Stomach (tissue), 9 donors: ENCODE results near the gene IFNA17. TPM values are rescaled to one million over a fixed set of nuclear protein-coding genes. Genes with fewer than 3 reads are reported as not detected.
"Not testable (repeated sequence)": the region's sequence is repeated elsewhere in the genome, so short reads cannot be mapped to it uniquely, and the experiment has no call there.

Source experiments
- DNase-seq, 2 donors: peaks; one replicate each; pipeline versions ENCODE4 v3.0.0 to v3.0.0-alpha.2; 2013 to 2019
- H3K27ac ChIP-seq, 5 donors: fragments of 200-600 bp in 4 of 5; sonication (generic) in 4 of 5; one replicate each; pipeline ENCODE4 v1.5.1; 2013 to 2019; ENCODE audit warnings: mild to moderate bottlenecking in 1 of 5, moderate library complexity in 1 of 5
- H3K27me3 ChIP-seq, 3 donors: fragments of 200-600 bp; sonication (generic); one replicate each; pipeline ENCODE4 v1.5.1; 2017 to 2019; ENCODE audit warnings: mixed run types in 1 of 3
- H3K36me3 ChIP-seq, 4 donors: fragments of 200-600 bp; sonication (generic); 1 replicate in 3 of 4; 2 replicates in 1 of 4; pipeline ENCODE4 v1.5.1; 2016 to 2019
- H3K4me1 ChIP-seq, 4 donors: fragments of 200-600 bp; sonication (generic); one replicate each; pipeline ENCODE4 v1.5.1; 2016 to 2019
- H3K4me3 ChIP-seq, 4 donors: fragments of 200-600 bp; sonication (generic) in 3 of 4; one replicate each; pipeline ENCODE4 v1.5.1; 2016 to 2019; ENCODE audit warnings: mild to moderate bottlenecking in 1 of 4
- H3K9me3 ChIP-seq, 4 donors: fragments of 200-600 bp; sonication (generic); one replicate each; pipeline ENCODE4 v1.5.1; 2016 to 2019
- EP300 ChIP-seq: sonication (generic); formaldehyde crosslinking; IDR thresholded peaks from one replicate; pipeline ENCODE4 v1.6.1; 2017; ENCODE audit warnings: antibody characterized with exemption
- POLR2A ChIP-seq, 4 donors: fragments of 450-650 bp; IDR thresholded peaks; one replicate each; pipeline ENCODE4 v1.6.1; 2016; ENCODE audit warnings: antibody characterized with exemption in 4 of 4, control low read depth in 2 of 4, mild to moderate bottlenecking in 1 of 4, moderate library complexity in 1 of 4
- POLR2AphosphoS5 ChIP-seq, 3 donors: sonication (generic); formaldehyde crosslinking; IDR thresholded peaks; one replicate each; pipeline ENCODE4 v1.6.1; 2016; ENCODE audit warnings: antibody characterized with exemption in 3 of 3
- WGBS, 5 donors: extraction: QIAGEN DNeasy Blood & Tissue Kit in 3 of 5; methylation state at CpG; one replicate each; pipeline versions ENCODE4 v1.1.5 to v1.1.7; 2013 to 2018; 5-methylcytosine and 5-hydroxymethylcytosine counted together
- intact Hi-C: fragments of 100-400 bp; cut with DNase I; formaldehyde crosslinking; loops from one replicate; pipeline ENCODE4 v1.15.1; 2023; ENCODE audit warnings: low total_unique reads
- polyA plus RNA-seq, 3 donors: library from polyadenylated mRNA; stranded (reverse); fragments of 200-250 nt; gene quantifications; one replicate each; pipeline ENCODE4 v1.2.3, GENCODE V29; 2013
- total RNA-seq, 5 donors: library from RNA; depleted of rRNA; stranded (reverse); fragments of >200 nt; gene quantifications; one replicate each; pipeline versions ENCODE4 v1.1.0 to v1.2.3, GENCODE V29; 2014 to 2016
- TF ChIP-seq, protein P1 (sequence below), 7 experiments: fragments of 450-650 bp in 4 of 7; fragments of 200-600 bp in 3 of 7; sonication (generic) in 3 of 7; IDR thresholded peaks; one replicate each; pipeline ENCODE4 v1.5.1; 2016 to 2019; ENCODE audit warnings: antibody characterized with exemption in 7 of 7, control low read depth in 2 of 7, mild to moderate bottlenecking in 1 of 7
- donor health status: healthy with polysubstance abuse.
- donor health status: Bipolar disorder and iron deficiency.
- donor health status: healthy.

Gene IFNA17
- total and polyA plus RNA-seq, 8 donors = not detected

DNA sequence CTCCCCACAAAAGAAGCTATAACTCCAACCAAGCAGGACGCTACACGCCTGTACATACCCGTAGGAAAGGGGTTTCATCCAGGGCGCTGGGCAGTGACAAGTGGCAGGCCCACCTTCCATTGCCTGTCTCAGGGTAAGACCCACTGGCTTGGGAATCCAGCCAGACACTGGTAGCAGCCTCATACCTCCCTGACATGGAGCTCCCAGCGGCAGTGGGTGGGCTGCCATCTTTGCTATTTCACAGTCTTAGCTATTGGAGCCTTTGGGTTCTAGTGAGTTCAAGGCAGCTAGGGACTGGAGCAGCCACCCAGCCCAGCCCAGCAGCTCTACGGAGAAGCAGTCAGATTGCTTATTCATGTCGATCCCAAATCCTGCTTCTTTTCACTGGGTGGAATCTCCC is 17.7 kb downstream of the IFNA17 start:
- no peaks in the 10 kb centered on the region for H3K4me1 ChIP-seq
- TF ChIP-seq, protein P1, sequence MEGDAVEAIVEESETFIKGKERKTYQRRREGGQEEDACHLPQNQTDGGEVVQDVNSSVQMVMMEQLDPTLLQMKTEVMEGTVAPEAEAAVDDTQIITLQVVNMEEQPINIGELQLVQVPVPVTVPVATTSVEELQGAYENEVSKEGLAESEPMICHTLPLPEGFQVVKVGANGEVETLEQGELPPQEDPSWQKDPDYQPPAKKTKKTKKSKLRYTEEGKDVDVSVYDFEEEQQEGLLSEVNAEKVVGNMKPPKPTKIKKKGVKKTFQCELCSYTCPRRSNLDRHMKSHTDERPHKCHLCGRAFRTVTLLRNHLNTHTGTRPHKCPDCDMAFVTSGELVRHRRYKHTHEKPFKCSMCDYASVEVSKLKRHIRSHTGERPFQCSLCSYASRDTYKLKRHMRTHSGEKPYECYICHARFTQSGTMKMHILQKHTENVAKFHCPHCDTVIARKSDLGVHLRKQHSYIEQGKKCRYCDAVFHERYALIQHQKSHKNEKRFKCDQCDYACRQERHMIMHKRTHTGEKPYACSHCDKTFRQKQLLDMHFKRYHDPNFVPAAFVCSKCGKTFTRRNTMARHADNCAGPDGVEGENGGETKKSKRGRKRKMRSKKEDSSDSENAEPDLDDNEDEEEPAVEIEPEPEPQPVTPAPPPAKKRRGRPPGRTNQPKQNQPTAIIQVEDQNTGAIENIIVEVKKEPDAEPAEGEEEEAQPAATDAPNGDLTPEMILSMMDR (IDR thresholded peaks at IDR 0.05) = no peak
- TF ChIP-seq EP300 (no peak), POLR2A (IDR thresholded peaks at IDR 0.05) (no peak), POLR2AphosphoS5 (IDR thresholded peaks at IDR 0.05) (no peak)
- H3K9me3 ChIP-seq = no peaks in the 10 kb centered on the region
- no peak for DNase-seq
- no peaks in the 10 kb centered on the region for H3K36me3 ChIP-seq
- no peak overlapping the region for H3K27ac ChIP-seq
- no peaks in the 10 kb centered on the region for H3K27me3 ChIP-seq
- 86 to 97% (median 93%) methylated on average over 3 to 7 of the region's 7 CpGs for WGBS, 5 donors
- intact Hi-C loops = no loop called here
- H3K4me3 ChIP-seq = no peak overlapping the region

DNA sequence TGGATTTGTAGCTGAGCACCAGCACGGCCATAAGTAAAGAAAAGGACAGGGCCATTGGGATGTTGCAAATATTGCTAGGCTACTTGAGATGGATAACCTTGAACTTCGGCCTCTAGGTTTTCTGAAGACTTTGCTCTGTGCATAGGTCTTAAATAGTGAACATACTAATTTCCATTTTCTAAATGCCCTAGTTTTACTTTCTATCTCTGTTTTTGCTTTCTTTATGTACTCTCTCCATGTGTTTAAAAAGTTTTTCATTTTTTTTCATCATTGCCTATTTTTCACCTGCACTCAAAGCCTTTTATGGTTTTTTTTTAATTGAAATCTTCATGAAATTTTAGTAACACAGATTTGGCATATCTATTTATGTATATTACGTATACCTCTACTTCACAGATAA is 21.0 kb downstream of the IFNA17 start, which contains the start of gene IFNA10:
IFNA10 (minus strand) TSS at position 101 of the 400 bp plus-strand sequence; CDS start at position 55, 46 bp downstream.
- H3K9me3 ChIP-seq, H3K27ac ChIP-seq, H3K27me3 ChIP-seq, H3K4me3 ChIP-seq, intact Hi-C loops, DNase-seq, H3K36me3 ChIP-seq, H3K4me1 ChIP-seq: not testable (repeated sequence)
- 77 to 88% (median 81%) methylated on average over 3 of the region's 3 CpGs for WGBS, 5 donors

- Histone ChIP-seq H3K27me3 (peaks cover 0 to 3% (median 0%) of the 10 kb centered on the region in 3 donors), H3K4me3 (no peak overlapping the region), H3K36me3 (no peaks in the 10 kb centered on the region), H3K9me3 (no peaks in the 10 kb centered on the region), H3K4me1 (no peaks in the 10 kb centered on the region), H3K27ac (no peak overlapping the region)
- intact Hi-C loops = no loop called here
- DNase-seq = no peak
- TF ChIP-seq POLR2AphosphoS5 (IDR thresholded peaks at IDR 0.05) (no peak), POLR2A (IDR thresholded peaks at IDR 0.05) (no peak), EP300 (no peak)
- TF ChIP-seq, protein P1 (IDR thresholded peaks at IDR 0.05) = no peak
Measured at GRCh38 chr9:21205204-21205603, 22.8 kb downstream of the IFNA17 start.

- H3K4me1 ChIP-seq, H3K36me3 ChIP-seq, H3K27me3 ChIP-seq, H3K4me3 ChIP-seq, H3K9me3 ChIP-seq, DNase-seq, intact Hi-C loops, H3K27ac ChIP-seq: not testable (repeated sequence)
- WGBS, 5 donors = 58 to 70% (median 61%) methylated on average over 4 of the region's 4 CpGs
Measured at GRCh38 chr9:21202105-21202504, 25.9 kb downstream of the IFNA17 start, which contains the start of gene IFNA7. IFNA7 (minus strand) TSS chr9:21202205; CDS start chr9:21202165, 40 bp downstream.

GRCh38 chr9:21194867-21195776 is 32.9 kb downstream of the IFNA17 start:
- H3K9me3 ChIP-seq, H3K27me3 ChIP-seq, H3K27ac ChIP-seq, intact Hi-C loops, H3K36me3 ChIP-seq, H3K4me3 ChIP-seq, H3K4me1 ChIP-seq: not testable (repeated sequence)
- TF ChIP-seq, protein P1 (IDR thresholded peaks at IDR 0.05) = peak in 3 of 7 experiments; percentile 6 to 22 (median 15)
- 42 to 48% (median 44%) methylated on average over 6 of the region's 6 CpGs for WGBS, 5 donors
- peak in 1 of 2 donors; percentile 7 for DNase-seq

DNA sequence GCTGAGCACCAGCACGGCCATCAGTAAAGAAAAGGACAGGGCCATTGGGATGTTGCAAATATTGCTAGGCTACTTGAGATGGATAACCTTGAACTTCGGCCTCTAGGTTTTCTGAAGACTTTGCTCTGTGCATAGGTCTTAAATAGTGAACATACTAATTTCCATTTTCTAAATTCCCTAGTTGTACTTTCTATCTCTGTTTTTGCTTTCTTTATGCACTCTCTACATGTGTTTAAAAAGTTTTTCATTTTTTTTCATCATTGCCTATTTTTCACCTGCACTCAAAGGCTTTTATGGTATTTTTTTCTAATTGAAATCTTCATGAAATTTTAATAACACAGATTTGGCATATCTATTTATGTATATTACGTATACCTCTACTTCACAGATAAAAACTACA is 40.5 kb downstream of the IFNA17 start, which contains the start of gene IFNA4:
IFNA4 (minus strand) TSS at position 101 of the 400 bp plus-strand sequence; CDS start at position 45, 56 bp downstream.
- H3K36me3 ChIP-seq, DNase-seq, H3K4me1 ChIP-seq, H3K9me3 ChIP-seq, H3K4me3 ChIP-seq, H3K27me3 ChIP-seq, H3K27ac ChIP-seq, intact Hi-C loops: not testable (repeated sequence)
- 78 to 90% (median 80%) methylated on average over 3 of the region's 3 CpGs for WGBS, 5 donors

GRCh38 chr9:21182810-21183736 is 44.9 kb downstream of the IFNA17 start:
- WGBS, 5 donors = 31 to 43% (median 36%) methylated on average over 4 of the region's 4 CpGs
- H3K9me3 ChIP-seq, H3K4me3 ChIP-seq, H3K36me3 ChIP-seq, intact Hi-C loops, H3K27ac ChIP-seq, H3K27me3 ChIP-seq, H3K4me1 ChIP-seq: not testable (repeated sequence)
- peak in 1 of 2 donors; percentile 2 for DNase-seq
